CD14-positive monocyte (primary cell): ENCODE data around the gene RP2. TPM values are rescaled to one million over a fixed set of nuclear protein-coding genes. Genes with fewer than 3 reads are reported as not detected.
A peak's percentile ranks its signal among the peaks of the same experiment; 100 is the strongest.

ENCODE experiments used
- DNase-seq, 3 donors: peaks; one replicate each; pipeline ENCODE4 v3.0.0-alpha.2; 2011 to 2022
- H2AFZ ChIP-seq: 2 replicates; pipeline ENCODE4 v1.6.0; 2012; ENCODE audit warnings: mild to moderate bottlenecking, low read depth, low read length, inconsistent platforms; ENCODE audit not compliant: insufficient read depth, poor library complexity, severe bottlenecking
- H3K27ac ChIP-seq, 2 donors: 1 replicate in 1 of 2; 2 replicates in 1 of 2; pipeline ENCODE4 v1.5.1; 2012 to 2013; ENCODE audit warnings: low read length in 2 of 2, control low read depth in 1 of 2, inconsistent platforms in 1 of 2, low read depth in 1 of 2, mild to moderate bottlenecking in 1 of 2
- H3K27me3 ChIP-seq, 2 donors: one replicate each; pipeline versions ENCODE4 v1.6.0 to v1.6.1; 2011 to 2013; ENCODE audit warnings: low read length in 2 of 2; ENCODE audit not compliant: control insufficient read depth in 2 of 2, insufficient read depth in 2 of 2
- H3K36me3 ChIP-seq, 2 donors: replicated peaks in 1 of 2; 1 replicate in 1 of 2; 2 replicates in 1 of 2; pipeline versions ENCODE4 v1.5.1 to v1.6.1; 2012 to 2013; ENCODE audit warnings: low read length in 2 of 2, control low read depth in 1 of 2, inconsistent platforms in 1 of 2, mild to moderate bottlenecking in 1 of 2; ENCODE audit not compliant: insufficient read depth in 2 of 2, control insufficient read depth in 1 of 2
- H3K4me1 ChIP-seq, 2 donors: 1 replicate in 1 of 2; 2 replicates in 1 of 2; pipeline versions ENCODE4 v1.5.1 to v1.6.1; 2012 to 2013; ENCODE audit warnings: low read length in 2 of 2, control low read depth in 1 of 2, inconsistent platforms in 1 of 2, mild to moderate bottlenecking in 1 of 2, moderate library complexity in 1 of 2; ENCODE audit not compliant: insufficient read depth in 2 of 2, control insufficient read depth in 1 of 2
- H3K4me2 ChIP-seq: replicated peaks from 2 replicates; pipeline ENCODE3; 2012; ENCODE audit warnings: low read length, moderate library complexity, mild to moderate bottlenecking; ENCODE audit not compliant: poor library complexity, severe bottlenecking; ENCODE audit errors: extremely low read depth
- H3K4me3 ChIP-seq, 3 experiments: fragments of 200-600 bp in 1 of 3; sonication (generic) in 1 of 3; replicated peaks in 1 of 3; 1 replicate in 2 of 3; 2 replicates in 1 of 3; pipeline ENCODE4 v1.5.1; 2011 to 2013; ENCODE audit warnings: low read length in 3 of 3, mild to moderate bottlenecking in 3 of 3, control low read depth in 2 of 3, low read depth in 2 of 3, inconsistent platforms in 1 of 3, moderate library complexity in 1 of 3
- H3K79me2 ChIP-seq: 2 replicates; pipeline ENCODE4 v1.6.0; 2012; ENCODE audit warnings: mild to moderate bottlenecking, control low read depth, inconsistent platforms, low read length, moderate library complexity; ENCODE audit not compliant: insufficient read depth
- H3K9ac ChIP-seq: 2 replicates; pipeline ENCODE4 v1.6.0; 2017; ENCODE audit warnings: low read length, mild to moderate bottlenecking; ENCODE audit not compliant: insufficient read depth, poor library complexity, severe bottlenecking
- H3K9me3 ChIP-seq, 2 donors: replicated peaks in 1 of 2; 1 replicate in 1 of 2; 2 replicates in 1 of 2; pipeline versions ENCODE4 v1.5.1 to v1.6.1; 2012 to 2013; ENCODE audit warnings: low read length in 2 of 2, control low read depth in 1 of 2; ENCODE audit not compliant: control insufficient read depth in 1 of 2, insufficient read depth in 1 of 2
- H4K20me1 ChIP-seq: 2 replicates; pipeline ENCODE4 v1.6.0; 2012; ENCODE audit warnings: mild to moderate bottlenecking, low read length, control low read depth, moderate library complexity; ENCODE audit not compliant: insufficient read depth
- H3K27ac Mint-ChIP-seq, 7 donors: one replicate each; pipeline ENCODE4 v1.8.0; 2020; ENCODE audit warnings: mild to moderate bottlenecking in 7 of 7, mixed read lengths in 7 of 7, moderate library complexity in 6 of 7, inconsistent platforms in 2 of 7
- H3K27me3 Mint-ChIP-seq, 3 donors: one replicate each; pipeline ENCODE4 v1.8.0; 2021 to 2022; ENCODE audit warnings: low read depth in 3 of 3, mild to moderate bottlenecking in 3 of 3, mixed read lengths in 3 of 3, moderate library complexity in 3 of 3, inconsistent platforms in 1 of 3
- H3K36me3 Mint-ChIP-seq, 2 donors: one replicate each; pipeline ENCODE4 v1.8.0; 2020; ENCODE audit warnings: mixed read lengths in 2 of 2, inconsistent platforms in 1 of 2, mild to moderate bottlenecking in 1 of 2
- H3K4me1 Mint-ChIP-seq: one replicate; pipeline ENCODE4 v1.8.0; 2020; ENCODE audit warnings: mild to moderate bottlenecking, mixed read lengths
- H3K4me3 Mint-ChIP-seq, 2 donors: one replicate each; pipeline ENCODE4 v1.8.0; 2020; ENCODE audit warnings: mild to moderate bottlenecking in 2 of 2, mixed read lengths in 2 of 2, moderate library complexity in 1 of 2
- H3K9me3 Mint-ChIP-seq, 7 donors: one replicate each; pipeline ENCODE4 v1.8.0; 2020 to 2022; ENCODE audit warnings: mixed read lengths in 7 of 7, mild to moderate bottlenecking in 6 of 7, moderate library complexity in 6 of 7, inconsistent platforms in 2 of 7
- CTCF ChIP-seq: fragments of 200-600 bp; IDR thresholded peaks from one replicate; pipeline ENCODE4 v1.8.0; 2022; ENCODE audit warnings: antibody characterized with exemption, mild to moderate bottlenecking
- WGBS: methylation state at CpG from one replicate; pipeline ENCODE4 v1.1.5; 2013; ENCODE audit warnings: missing lambda C conversion rate; ENCODE audit not compliant: insufficient coverage; 5-methylcytosine and 5-hydroxymethylcytosine counted together
- intact Hi-C, 2 donors: fragments of 100-400 bp; cut with micrococcal nuclease; formaldehyde crosslinking; loops; one replicate each; pipeline versions ENCODE4 v1.15.0 to v1.15.1; 2023
- polyA plus RNA-seq, 3 donors: library from polyadenylated mRNA; depleted of rRNA in 1 of 3; unstranded in 2 of 3; stranded (reverse) in 1 of 3; fragments of 300-500 nt in 2 of 3; fragments of >200 nt in 1 of 3; fragmentation: Illumina TruSeq in 2 of 3; gene quantifications; 1 replicate in 2 of 3; 2 replicates in 1 of 3; pipeline ENCODE4 v1.2.3, GENCODE V29; 2012 to 2021

RP2 gene
- polyA plus RNA-seq, 3 donors: 17.2 to 60.3 (median 55.7) TPM

DNA sequence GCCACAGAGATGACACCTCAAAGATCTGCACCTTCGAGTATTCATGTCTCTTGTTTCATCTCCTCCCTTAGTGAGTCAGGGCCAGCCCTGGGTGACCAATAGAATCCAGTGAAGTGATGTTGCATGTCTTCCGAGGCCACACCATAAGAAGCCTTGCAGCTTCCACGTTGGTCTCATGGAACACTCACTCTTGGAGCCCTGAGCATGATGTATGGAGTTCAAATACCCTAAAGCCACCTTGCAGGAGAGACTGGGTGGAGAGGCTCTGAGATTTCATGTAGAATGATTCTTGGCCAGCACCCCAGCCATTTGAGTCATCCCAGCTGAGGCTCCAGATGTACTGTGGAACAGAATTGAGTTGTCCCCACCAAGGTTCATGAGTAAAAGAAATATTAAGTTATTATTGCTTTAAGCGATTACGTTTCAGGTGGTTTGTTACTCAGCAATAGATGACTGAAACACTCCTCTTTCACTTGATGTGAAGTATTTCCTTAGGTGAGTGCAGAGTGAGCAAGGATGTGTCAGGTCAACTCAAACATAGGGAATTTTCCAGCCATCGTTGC lies 5.0 kb upstream of the RP2 start:
- intact Hi-C loops: loop anchor here in 1 of 2 donors (10.0 kb wide), 1 partner anchor 1057 kb away; no protein-coding TSS in a partner anchor
- Mint-ChIP-seq H3K27me3 (peaks cover 0 to 13% (median 0%) of the 10 kb centered on the region in 3 donors), H3K9me3 (peaks cover 0 to 25% (median 5%) of the 10 kb centered on the region in 7 donors), H3K36me3 (no peaks in the 10 kb centered on the region), H3K4me3 (no peak overlapping the region), H3K27ac (peak overlapping the region in 1 of 7 donors; percentile 37), H3K4me1 (peaks cover 26% of the 10 kb centered on the region)
- Histone ChIP-seq H3K4me3 (no peak overlapping the region), H3K27me3 (no peaks in the 10 kb centered on the region), H3K79me2 (no peaks in the 10 kb centered on the region), H2AFZ (no peak overlapping the region), H3K27ac (no peak overlapping the region), H3K4me1 (peaks cover 28 to 36% of the 10 kb centered on the region in 2 donors), H3K36me3 (no peaks in the 10 kb centered on the region), H3K4me2 (no peak overlapping the region), H4K20me1 (no peaks in the 10 kb centered on the region), H3K9ac (no peak overlapping the region), H3K9me3 (peaks cover 0 to 7% of the 10 kb centered on the region in 2 donors)
- DNase-seq: no peak
- WGBS: 100% methylated on average over 2 of the region's 6 CpGs
- no peak for TF ChIP-seq CTCF

DNA sequence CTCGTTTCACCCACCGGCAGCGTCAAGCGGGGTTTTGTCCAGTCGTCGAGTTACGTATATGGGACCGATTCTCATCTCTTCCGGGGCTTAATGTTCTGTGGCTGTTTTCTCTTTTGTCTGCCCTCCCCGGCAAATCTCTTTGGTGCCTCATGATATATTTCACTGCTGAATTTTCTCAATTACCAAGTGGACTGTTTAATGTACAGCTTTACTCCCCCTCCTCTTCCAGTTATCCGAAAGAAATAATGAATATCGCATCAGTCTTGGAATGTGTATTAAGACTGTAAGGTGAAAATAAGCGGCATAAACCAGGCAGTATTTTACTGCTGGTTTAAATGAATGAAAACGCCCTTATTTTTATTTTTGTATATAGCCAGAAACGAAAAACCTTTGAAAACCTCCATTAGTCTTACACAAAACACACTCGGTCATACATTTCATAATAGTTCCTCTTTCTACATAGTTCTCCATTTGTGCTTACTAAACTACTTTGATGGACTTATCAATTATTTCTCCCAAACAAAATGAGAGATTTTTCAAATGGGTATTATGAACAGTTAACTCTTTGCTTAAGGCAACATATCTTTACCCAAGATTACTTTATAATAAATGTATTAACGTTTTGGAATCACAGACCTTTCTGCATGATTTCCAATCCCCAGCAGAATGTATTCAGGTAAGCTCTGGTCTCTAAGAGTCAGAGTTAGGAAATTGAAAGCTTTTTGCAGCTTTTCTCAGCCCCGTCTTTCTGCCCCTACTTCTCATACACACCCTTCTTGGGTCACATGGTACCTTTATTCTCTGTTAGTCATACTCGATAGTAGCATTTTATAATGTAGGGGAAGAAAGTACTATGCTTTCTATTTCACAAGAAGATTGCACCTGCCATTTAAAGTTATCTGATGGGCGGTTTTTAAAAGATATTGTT lies 979 bp downstream of the RP2 start:
- intact Hi-C loops: loop anchor here in 1 of 2 donors (10.0 kb wide), 1 partner anchor 1063 kb away; no protein-coding TSS in a partner anchor
- Mint-ChIP-seq H3K4me3 (peak overlapping the region; percentile 98 to 99), H3K27me3 (peaks cover 0 to 4% (median 1%) of the 10 kb centered on the region in 3 donors), H3K36me3 (peaks cover 0 to 2% of the 10 kb centered on the region in 2 donors), H3K4me1 (peaks cover 34% of the 10 kb centered on the region), H3K27ac (peak overlapping the region; percentile 97 to 100 (median 98)), H3K9me3 (peaks cover 0 to 26% (median 11%) of the 10 kb centered on the region in 7 donors)
- peaks cover 60% of the 10 kb centered on the region for H3K79me2 ChIP-seq
- peak overlapping the region; percentile 91 for H3K9ac ChIP-seq
- H3K4me2 ChIP-seq: peak overlapping the region; percentile 60
- H4K20me1 ChIP-seq: peaks cover 49% of the 10 kb centered on the region
- peak; percentile 47 to 61 (median 54) for DNase-seq
- H3K4me3 ChIP-seq: peak overlapping the region; percentile 94 to 96 (median 95)
- no peak for TF ChIP-seq CTCF
- H3K9me3 ChIP-seq: peaks cover 0 to 12% of the 10 kb centered on the region in 2 donors
- WGBS: no CpG with 5 or more reads among the region's 20 CpGs
- no peak overlapping the region for H2AFZ ChIP-seq
- peaks cover 41 to 57% of the 10 kb centered on the region in 2 donors for H3K4me1 ChIP-seq
- H3K36me3 ChIP-seq: no peaks in the 10 kb centered on the region
- H3K27ac ChIP-seq: peak overlapping the region; percentile 94 to 98
- no peaks in the 10 kb centered on the region for H3K27me3 ChIP-seq
